Activated gamma-delta T cell (primary cell): ENCODE data around the gene PKD2L1.
"Not testable (repeated sequence)": the region's sequence is repeated elsewhere in the genome, so short reads cannot be mapped to it uniquely, and the experiment has no call there.

Source experiments
- DNase-seq: peaks from one replicate; lab custom pipeline; 2025; lab: John Stamatoyannopoulos, UW
- total RNA-seq, 2 donors: gene quantifications; one replicate each; lab custom pipeline; 2026; lab: John Stamatoyannopoulos, UW

PKD2L1 gene
- total RNA-seq = 0 reads per million in 2 donors

DNA sequence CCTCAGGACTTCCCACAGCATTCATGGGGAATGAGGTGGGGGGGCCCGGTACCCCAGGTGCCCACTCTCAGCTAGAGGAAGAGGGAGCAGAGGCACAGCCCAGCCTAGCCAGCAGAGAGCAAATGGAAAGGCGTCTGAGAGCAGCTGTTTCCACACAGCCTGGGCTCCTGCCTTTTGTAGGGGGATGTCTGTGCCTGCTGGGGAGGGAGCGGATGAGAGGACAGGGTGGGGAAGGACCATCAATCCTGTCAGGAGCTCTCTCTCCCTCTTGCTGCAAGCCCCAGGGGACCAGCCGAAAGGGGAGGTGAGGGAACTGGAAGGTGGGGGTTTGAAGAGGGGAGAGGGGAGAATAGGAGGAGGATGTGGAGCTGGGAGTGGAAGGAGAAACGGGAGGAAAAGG lies at the start of gene PKD2L1:
TSS of gene PKD2L1 (minus strand) at position 150 of the 400 bp plus-strand sequence. CDS start at position 25, 125 bp downstream.
- DNase-seq = no peak

DNA sequence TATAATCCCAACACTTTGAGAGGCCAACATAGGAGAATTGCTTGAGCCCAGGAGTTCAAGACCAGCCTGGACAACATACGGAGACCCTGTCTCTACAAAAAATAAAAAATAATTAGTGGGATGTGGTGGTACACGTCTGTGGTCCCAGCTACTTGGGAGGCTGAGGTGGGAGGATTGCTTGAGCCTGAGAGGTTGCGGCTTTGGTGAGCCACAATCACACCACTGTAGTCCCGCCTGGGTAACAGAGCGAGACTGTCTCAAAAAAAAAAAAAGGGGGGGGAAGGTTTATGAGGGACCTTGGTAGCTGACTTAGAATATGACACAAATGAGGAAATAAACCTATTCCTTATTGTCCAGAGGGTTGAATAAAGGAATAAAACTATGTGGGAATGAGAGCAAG lies 47.8 kb upstream of the PKD2L1 start:
- DNase-seq = no peak

DNA sequence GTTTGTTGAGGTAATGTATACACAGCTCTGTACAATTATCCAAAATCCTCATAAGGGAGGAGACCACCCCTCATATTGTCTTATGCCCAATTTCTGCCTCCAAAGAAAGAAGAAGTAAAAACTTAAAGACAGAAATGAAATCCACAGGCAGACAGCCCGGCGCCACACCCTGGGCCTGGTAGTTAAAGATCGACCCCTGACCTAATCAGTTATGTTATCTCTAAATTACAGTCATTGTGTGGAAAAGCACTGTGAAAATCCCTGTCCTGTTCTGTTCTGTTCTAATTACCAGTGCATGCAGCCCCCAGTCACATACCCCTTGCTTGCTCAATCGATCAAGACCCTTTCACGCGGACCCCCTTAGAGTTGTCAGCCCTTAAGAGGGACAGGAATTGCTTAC lies 46.6 kb upstream of the PKD2L1 start:
- not testable (repeated sequence) for DNase-seq

DNA sequence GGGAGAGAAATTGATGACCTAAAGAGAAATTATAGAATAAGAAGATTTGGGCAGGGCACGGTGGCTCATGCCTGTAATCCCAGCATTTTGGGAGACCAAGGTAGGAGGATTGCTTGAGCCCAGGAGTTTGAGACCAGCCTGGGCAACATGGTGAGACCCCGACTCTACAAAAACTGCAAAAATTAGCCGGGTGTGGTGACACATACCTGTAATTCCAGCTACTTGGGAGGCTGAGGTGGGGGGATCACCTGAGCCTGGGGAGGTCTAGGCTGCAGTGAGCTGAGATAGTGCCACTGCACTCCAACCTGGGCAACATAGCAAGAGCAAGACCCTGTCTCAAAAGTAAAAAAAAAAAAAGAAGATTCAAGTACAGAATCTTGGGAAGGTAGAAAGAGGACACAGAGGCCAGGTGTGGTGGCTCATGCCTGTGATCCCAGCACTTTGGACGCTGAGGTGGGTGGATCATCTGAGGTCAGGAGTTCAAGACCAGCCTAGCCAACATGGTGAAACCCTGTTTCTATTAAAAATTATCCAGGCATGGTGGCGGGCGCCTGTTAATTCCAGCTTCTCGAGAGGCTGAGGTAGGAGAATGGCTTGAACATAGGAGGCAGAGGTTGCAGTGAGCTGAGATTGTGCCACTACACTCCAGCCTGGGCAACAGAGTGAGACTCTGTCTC lies 44.8 kb upstream of the PKD2L1 start:
- not testable (repeated sequence) for DNase-seq

DNA sequence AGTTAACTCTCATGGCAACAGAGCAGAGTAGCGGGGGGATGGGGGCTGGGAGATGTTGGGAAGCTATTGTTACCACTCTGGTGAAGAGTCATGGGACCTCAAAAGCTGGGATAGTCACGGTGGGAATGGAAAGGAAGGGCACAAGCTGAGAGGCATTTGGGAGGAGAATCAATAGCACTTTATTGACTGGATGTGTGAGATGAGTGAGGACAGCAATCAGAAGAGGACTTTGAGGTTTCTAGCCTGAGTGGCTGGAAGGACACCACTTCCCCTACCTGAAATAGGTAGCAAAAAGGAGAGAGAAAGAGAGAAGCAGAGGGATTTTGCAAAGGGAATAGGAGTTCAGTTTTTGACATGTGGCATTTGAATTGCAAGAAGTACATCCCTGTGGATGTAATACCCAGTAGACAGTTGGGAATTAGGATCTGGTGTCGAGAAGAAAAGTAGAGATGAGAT lies 44.2 kb upstream of the PKD2L1 start:
- no peak for DNase-seq

DNA sequence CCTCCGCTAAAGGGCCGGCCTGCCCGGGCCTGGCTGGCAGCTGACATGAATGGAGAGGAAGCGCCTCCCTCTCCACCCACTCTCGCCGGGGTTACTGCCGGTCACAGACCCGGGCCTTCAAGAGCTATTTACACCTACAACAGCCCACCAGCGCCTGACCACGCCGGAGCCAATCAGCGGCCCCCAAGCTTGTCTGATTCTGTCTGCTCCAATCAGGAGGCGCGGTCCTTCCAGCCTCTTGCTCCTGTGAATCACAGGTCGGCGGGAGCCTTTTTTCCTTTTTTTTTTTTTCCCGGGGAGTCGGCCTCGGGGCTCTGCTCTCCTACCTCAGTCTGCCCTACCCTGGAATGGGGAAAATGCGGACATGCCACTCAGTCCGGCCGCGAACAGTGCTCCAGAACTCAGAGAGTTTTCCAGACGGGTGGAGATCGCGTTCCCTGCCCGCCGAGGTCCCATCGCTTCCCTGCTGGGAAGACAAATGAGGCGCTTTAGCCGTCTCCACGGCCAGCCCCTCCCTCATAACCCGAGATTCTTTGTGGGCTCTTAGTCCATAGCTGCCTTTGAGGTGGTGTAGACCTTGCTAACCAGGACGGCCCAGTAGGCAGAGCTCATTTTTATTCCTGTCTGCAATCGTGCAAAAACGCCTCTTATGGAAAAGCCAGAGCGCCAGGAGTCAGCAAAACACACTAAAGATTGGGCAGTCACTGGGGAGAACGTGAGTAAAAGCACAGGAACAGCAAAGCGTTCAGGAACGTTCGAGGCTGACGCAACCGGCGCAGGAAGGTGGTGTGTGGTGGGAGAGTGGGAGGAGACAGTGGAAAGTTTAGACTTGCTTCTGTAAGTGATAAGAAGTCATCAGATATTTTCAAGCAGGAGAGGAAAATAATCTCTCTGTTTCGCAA lies 43.5 kb upstream of the PKD2L1 start:
- peak; percentile 84 for DNase-seq

DNA sequence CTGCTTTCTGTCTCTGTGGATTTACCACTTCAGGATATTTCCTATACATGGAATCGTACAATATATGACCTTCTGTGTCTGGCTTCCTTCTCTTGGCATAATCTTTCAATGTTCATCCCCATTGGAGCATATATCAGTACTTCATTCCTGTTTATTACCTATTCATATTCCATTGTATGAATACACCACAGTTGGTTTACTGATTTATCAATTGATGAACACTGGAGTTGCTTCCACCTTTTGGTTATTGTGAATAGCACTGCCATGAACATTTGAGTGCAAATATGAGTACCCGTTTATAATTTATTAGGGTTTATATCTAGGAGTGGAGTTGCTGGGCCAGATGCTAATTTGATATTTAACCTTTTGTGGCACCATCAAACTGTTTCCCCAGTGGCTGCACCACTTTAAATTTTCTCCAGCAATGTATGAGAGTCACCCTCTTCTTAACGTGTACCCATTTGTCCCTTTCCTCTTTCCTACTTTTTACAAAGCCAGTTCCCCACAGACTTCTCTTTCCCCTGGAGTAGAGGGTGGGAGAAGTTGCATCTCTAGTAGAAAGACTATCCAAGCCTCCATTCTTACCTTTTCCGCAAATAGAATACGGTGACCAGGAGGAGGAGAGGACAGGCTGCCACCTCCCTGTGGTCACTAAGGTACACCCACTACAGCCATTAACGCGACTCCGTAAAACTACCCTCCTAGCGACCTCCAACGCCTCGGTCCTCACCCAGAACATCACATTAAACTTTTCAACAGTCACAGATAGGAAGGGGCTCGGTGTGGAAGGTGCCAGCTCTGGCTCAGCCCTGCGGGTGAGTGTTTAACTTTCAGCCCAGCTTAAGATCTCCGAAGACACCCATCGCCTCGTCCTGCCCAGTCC lies 42.6 kb upstream of the PKD2L1 start:
- DNase-seq = no peak

DNA sequence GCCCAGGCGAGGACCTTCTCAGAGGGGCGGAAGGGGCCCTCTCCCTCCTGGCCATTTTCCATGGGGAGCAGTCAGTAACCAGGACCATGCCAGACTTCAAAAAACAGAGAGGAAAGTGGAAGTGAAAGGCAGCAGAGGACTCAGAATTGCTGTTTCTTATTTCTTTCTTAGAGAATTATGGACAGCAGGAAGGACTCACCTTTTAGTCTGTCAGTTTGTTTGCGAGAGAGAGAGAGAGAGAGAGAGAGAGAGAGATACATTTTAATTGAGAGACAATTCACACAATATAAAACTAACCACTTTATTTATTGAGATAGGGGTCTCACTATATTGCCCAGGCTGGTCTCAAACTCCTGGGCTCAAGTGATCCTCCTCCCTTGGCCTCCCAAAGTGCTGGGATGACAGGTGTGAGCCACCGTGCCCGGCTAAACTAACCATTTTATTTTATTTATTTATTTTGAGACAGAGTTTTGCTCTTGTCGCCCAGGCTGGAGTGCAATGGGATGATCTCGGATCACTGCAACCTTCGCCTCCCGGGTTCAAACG lies 41.5 kb upstream of the PKD2L1 start:
- no peak for DNase-seq

DNA sequence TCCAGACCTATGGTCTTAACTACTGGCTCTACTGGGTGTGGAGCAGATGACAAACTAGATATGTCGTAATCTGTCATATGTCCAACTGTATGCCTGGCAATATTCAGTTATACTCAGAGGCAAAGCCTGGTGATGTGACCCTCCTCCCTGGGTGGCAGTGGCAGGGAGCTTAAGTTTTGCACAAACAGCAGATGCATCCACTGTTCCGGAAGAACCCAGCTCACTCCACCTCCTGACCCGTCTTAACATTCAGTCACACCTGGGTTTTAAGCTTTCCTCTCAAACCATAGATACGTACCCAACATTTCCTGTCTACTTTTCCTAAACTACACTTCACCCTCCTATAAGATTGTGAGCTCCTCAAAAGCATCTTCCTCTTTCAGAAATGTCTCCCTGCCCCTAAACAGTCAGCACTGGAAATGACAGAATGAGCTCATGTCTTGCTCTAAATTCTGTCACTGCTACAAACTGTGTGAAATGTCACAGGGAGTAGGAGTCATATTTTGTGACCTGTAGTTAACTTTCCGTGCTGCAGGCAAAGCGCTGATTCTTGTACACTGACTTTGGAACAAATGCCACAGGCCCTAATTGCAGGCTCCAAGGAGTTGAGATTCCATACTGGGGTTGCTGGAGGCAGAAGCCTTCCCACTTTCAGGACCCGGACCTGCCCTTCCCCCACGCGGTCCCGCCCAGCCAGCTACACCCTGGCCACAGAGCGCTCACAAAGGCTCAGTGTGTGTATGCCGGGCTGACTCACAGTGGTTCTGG lies 40.9 kb upstream of the PKD2L1 start:
- DNase-seq = peak; percentile 40

DNA sequence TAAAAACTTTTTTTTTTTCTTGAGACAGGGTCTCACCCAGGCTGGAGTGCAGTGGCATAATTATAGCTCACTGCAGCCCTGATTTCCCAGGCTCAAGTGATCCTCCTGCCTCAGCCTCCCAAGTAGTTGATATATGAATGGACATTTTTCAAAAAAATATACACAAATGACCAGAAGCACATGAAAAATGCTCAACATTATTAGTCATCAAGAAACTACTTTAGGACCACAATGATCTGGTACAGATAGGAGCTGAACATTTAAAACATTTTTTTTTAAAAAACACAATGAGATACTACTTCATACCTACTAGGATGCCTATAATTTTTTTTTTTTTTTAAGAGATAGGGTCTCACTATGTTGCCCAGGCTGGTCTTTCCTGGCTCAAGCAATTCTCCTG lies 38.7 kb upstream of the PKD2L1 start:
- DNase-seq = no peak

DNA sequence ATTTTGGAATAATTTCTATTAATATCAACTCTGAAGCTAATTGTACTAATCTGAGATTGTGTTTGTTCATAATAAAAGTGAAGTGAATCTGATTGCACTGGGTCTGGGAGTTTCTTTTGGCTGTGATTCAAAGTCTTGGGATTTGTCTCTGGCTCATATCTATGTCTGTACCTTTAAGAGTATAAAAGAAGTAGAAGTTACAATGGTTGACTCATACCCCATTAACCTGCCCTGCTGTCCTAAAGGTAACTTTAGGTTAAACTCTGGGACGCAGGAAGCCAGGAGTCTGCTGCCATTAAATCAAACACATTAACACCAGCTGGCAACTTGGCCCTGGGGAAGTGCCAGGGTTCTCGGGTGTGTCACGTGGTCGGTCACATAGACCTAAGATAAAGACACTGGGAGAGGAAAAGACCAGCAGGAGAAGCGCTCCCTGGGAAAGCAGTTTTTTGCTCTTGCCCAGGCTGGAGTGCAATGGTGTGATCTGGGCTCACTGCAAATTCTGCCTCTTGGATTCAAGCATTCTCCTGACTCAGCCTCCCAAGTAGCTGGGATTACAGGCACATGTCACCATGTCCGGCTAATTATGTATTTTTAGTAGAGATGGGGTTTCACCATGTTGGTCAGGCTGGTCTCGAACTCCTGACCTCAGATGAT lies 34.8 kb upstream of the PKD2L1 start:
- DNase-seq = no peak

DNA sequence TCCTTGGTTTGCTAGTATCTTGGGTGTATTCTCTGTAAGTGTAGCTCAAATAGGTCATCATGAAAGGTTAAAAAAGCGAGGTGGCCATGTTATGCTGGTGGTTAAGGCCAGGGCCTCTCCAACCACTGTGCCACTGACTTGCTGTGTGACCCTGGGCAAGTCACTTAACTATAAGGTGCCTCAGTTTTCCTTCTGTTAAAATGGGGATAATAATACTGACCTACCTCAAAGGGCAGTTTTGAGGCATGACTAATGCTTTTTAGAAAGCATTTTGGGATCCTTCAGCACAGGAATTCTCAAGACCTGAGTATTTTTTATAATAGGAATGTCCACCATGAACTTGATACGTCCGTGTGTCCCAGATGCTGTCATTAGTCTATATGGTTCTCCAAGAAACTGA lies 34.1 kb upstream of the PKD2L1 start:
- DNase-seq = no peak

DNA sequence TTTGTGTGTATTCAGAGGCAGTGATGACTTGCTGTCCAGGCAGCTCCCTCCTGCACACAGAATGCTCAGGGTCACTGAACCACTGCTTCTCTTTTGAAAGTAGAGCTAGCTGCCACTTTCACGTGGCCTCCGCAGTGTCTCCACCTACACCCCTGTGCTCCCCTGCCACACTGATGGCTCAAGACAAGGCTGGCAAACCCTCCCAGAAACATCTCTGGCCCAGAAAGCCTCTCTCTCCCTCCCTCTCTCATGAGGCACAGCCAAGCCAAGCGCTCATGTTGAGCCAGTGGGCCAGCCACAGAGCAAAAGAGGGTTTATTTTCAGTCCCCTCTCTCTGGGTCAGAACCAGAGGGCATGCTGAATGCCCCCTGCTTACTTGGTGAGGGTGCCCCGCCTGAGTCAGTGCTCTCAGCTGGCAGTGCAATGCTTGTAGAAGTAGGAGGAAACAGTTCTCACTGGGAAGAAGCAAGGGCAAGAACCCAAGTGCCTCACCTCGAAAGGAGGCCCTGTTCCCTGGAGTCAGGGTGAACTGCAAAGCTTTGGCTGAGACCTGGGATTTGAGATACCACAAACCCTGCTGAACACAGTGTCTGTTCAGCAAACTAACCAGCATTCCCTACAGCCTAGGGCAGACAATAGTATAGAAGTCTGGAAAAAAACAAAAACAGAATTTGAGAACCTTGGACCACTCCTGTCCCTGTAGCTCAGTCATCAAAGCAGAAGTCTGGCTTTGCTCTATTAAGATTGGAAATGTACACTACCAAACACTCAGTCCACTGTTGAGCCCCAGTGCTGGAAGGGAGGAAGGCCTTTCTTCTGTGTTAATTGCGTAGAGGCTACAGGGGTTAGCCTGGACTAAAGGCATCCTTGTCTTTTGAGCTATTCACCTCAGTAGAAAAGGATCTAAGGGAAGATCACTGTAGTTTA lies 32.8 kb upstream of the PKD2L1 start:
- no peak for DNase-seq

DNA sequence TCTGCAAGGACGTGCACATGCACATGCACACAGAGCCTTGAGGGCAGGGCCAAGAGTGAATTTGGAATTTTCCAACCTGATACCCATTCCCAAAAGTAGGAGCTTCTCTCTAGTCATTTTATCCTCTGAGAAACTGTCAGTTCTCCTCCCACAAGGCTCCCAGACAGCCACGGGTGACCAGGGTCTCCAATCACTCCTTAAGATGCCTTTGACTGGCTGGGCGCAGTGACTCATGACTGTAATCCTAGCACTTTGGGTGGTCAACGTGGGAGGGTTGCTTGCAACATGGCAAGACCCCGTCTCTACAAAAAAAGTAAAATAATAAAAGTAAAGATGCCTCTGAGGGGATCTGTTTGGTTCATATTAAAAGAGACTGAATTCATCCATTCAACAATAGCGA lies 30.2 kb upstream of the PKD2L1 start:
- no peak for DNase-seq

DNA sequence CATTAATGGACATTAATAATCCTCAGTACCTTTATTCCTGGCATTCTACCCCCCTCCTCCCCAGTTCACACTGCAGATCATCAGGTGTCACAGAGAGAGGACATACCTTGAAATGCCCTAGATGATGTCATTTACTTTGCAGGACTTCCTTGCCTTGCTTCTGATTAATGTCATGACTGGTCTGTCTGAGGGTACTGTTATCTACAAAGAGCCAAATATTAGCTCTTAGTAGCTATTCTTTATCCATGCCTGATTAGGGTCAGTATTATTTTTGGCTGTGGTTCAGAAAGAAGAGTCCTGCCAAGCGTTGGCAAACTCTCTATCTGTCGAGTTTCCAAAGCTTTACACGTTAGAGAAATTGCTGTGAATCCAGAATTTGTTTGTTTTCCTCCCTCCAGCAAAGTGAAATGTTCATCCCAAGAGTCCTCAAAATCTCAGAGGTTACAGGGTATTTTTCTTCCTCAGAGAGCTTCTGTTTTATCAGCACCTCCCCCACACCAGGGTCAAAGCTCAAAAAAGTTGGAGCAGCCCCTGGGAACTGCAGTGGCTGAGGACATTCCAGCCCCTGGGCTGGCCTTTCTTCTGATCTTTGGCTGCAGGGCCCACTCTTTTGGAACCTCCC lies 29.6 kb upstream of the PKD2L1 start:
- no peak for DNase-seq

DNA sequence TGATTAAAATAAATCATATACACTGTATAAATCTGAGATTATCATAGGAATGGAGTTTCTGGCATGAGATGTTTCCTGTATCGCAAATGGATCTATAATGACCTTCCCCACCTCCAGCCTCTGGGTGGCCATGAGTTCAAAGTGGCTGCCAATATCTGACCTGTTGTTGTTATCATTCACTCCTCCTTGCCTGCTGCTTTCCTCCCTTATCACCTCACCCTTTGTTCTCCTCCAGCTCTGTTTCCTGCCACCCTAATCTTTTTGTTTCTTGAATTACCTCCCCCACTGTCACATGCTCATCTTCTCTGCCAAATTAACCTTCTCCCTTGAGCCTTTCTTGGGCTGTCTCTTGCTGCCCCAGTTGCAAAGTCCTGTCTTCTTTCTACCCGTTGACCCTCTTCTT lies 29.0 kb upstream of the PKD2L1 start:
- no peak for DNase-seq

DNA sequence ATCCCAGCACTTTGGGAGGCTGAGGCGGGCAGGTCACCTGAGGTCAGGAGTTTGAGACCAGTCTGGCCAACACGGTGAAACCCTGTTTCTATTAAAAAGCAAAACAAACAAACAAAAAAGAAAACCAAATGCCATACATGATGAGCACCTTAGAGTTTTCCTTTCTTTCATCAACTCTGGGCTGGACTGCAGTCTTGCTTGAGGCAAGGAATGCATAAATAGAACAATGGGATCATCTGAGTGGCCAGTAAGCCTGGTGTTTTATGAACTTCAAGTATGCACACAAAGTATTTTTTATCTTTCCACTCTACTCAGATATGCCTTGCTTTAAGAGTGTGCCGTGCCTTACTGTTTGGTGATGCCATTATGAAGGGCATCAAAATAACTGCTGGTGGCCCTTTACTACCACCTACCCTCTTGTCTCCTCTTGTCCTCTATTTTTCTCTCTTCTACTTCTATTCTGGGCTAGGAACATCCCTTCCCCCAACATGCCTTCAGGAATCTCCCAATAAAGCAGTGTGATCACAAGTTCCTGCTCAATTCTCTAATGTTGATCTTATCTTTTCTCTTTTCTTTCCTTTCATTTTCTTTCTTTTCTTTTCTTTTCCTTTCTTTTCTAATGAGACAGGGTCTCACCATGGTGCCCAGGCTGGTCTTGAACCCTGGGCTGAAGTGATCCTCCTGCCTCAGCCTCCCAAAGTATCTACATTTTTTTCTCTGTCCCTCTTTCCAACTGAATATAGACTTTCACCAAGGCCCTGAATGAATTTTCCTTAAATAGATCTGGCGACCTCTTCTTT lies 27.2 kb upstream of the PKD2L1 start:
- DNase-seq = no peak
